GM21576 (cell line): ENCODE data around the gene ANGPTL1.
"Not testable (repeated sequence)": the region's sequence is repeated elsewhere in the genome, so short reads cannot be mapped to it uniquely, and the experiment has no call there.

Experiments
- ATAC-seq: cut with Tn5 transposase; IDR thresholded peaks from one replicate; pipeline ENCODE4 v1.9.1; 2021; ENCODE audit warnings: mild to moderate bottlenecking, moderate library complexity; ENCODE audit not compliant: unreplicated experiment

ANGPTL1 gene

DNA sequence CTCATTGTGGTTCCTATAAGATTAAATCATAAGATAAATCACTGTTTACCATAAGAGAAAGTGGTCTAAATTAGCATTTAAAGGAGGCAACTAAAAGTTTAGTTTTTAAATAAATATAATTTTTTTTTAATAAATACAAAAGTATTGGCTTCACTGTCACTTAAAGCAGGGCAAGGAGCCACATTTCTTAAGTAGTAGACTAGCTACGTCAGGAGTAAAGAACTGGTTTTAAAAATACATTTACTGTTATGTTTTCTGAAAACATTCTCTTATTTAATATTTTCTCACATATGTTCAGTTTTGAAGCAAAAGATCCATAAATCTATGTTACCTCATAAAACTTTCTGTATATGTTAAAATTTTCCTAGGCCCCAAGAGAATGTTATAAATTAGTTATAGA lies 2.2 kb downstream of the ANGPTL1 start:
- ATAC-seq: no peak

DNA sequence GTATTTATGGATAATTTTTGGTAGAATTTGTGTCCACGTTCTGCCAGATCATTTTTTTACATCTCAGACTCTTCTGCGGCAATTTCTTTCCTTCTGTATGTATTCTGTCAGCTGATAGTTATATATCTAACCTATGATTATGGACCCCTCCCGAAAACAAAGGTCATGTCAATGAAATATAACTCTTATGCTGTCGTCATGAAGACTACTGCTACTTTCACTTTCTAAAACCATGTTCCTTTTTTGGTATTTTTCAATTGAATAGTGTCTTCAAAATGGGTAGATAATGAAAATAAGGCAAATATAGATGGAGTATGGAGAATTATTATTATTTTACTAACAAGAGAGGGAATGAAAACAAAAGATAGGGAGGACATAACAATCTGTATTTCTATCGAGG lies 3.2 kb downstream of the ANGPTL1 start:
- no peak for ATAC-seq

DNA sequence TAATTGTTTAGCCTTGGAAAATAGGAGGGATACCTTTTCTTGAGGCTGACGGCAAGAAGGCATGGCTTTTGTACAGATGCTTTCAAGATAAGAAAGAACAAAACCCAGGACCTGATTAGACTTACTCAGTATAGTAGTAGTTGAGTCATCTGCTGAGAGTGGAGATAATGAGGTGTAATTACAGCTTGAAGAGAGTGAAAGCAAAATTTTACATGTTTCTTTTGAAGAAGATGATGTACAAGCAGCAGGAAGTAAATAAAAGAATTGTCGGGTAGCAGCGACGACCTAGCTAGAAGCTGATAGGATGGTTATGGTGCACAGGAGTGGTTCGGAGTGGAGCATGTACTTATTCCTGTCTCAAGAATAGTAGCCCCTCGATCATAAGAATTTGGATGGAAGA lies 6.6 kb downstream of the ANGPTL1 start:
- no peak for ATAC-seq

DNA sequence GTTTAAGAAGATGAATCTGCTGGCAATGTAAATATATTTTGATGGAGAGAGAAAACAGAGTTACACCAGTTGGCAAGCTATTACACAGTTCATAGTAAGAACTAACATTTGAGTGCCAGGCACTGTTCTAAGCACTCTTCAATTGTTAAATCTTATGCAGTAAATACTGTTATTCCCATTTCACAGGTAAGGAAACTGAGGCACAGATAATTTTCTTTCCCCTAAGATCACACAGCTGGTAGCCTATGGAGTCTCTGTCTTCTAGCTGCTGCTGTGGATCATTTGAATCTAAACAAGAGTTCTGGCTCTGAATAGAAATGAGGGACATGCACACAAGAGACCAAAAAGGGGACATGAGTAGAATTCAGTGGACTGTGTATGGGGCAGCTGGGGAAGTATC lies 8.0 kb downstream of the ANGPTL1 start:
- ATAC-seq: no peak

DNA sequence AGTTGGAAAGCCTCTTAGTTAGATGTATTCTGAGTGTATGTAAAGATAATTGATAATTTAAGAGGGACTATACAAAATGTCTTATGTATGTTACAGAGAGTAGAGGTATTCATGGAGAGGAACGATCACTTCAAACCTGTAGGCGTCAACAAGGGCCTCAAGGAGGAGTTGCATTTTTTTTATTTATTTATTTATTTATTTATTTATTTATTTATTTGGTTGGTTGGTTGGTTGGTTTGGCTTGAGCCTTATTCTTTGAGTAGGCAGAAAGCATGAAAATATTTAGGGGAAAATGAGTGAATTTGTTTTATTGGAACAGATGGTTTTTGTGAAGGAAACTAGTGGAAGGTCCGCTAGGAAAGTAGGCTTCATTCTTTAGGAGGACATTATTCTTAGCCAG lies 8.5 kb downstream of the ANGPTL1 start:
- ATAC-seq: no peak

DNA sequence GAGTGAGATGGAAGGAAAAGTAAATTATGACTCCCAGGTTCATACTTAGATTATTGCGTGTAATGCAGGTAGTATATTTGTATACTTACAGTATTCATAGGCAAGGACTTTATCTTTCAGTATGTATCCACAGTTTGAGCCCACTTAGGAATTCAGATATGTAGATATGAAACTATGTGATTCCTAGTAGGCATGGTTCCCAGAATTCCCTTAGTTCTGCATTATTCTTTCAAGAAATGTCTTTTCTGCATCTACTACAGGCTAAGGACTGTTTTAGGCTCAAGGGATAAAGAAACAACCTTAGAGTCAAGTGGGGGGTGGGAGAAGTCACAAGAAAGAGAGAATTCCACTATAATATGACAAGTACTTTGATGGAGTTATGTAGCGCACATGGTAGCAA lies 13.8 kb downstream of the ANGPTL1 start:
- ATAC-seq: no peak

DNA sequence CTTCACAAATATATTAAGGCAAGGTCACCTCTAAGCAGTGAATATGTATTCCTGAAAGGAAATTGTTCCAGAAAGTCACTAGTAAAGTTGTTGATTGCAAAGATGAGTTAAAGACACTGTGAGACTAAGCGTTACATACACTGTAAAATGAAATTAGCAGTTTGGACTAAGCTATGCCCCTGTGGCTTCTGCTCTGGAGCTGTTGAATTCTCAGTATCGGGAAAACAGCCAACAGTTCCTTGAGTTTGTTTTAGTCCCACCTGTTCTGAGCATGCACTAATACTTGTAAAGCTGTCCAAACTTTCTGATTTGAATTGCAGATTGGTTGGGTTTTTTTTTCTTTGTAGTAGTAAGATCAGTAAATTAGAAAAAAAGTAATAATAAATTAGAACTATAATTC lies 21.0 kb downstream of the ANGPTL1 start:
- ATAC-seq: no peak

DNA sequence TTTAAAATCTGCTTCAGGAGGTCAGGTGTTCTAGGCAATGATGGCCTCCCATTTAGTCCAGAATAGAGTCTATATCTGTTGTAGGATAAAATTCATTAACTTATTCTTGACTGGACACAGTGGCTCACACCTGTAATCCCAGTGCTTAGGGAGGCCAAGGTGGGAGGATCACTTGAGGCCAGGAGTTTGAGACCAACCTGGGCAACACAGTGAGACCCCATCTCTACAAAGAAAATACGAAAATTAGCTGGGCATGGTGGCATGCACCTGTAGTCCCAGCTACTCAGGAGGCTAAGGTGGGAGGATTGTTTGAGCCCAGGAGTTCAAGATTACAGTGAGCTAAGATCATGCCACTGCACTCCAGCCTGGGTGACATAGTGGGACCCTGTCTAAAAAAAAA lies 23.0 kb downstream of the ANGPTL1 start:
- not testable (repeated sequence) for ATAC-seq

DNA sequence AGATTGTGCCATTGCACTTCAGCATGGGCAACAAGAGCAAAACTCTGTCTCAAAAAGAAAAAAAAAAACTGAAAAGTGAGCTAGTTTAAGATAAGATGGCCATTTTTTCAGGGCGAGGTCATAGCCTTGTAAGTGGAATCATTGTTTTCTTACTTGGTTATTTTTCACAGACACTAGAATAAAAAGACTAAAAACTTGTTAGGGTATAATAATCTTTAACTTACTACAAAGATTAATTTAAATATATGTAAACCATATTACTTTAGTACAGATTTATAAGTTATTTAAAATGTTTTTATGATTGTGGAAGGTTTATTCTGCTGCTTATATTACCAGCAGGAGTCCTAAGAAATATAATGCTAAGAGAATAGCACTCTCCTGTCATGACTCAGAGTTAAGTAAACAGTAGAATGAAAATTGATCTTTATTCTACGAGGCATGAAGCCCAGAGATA lies 23.5 kb downstream of the ANGPTL1 start:
- no peak for ATAC-seq

DNA sequence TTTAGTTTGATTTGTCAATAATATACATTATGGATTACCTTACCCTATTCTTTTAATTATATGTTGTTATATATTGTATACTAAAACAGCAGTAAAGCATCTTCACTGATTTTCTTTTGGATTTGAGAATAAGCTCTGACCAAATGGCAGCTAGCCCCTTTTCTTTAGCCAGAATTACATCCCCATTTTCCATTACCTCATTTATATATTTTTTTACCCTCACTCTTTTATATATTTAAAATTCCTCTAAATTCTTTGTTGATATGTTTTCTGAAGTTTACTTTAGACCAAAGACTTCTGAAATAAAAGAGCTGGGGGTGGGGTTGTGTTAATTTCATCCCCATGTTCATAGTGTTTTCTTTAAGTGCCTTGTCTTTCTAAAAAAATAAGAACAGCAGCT lies 24.6 kb downstream of the ANGPTL1 start:
- ATAC-seq: no peak

DNA sequence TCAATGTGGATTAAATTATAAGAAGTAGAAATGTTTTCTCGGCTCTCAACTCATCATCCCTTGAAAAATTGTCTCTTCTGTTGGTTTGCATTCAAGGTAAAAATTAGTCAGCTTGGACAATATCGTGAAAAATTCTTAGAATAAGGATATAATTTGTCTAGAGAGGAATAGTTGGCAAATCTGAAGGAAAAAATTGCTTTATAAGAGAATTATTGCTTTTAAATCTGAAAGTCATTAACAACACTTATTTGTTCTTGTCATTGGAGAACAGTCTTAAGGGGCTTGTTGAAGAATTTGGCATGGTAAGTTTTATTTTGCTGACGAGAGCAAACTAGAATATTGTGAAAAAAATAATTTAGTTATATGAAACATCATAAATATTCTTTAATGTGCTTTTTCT lies 26.4 kb downstream of the ANGPTL1 start:
- ATAC-seq: no peak

DNA sequence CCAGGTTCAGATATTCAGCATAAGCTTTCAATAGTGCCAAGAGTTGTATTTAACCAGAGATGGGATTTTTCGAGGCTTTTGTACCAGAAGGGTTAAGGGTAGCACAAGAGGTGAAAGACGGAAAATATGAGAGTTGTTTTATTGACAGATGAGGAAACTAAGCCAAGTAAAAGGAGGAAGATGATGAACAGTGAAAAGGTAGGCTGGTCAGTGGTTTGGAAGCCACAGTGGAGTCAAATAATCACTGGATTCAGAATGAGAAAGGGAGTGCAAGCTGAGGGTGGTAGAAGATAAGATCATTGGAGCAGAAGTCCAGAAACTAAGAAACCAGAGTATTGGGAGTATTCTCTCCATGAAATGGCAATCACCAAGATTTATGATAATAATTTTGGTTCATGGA lies 45.7 kb downstream of the ANGPTL1 start:
- ATAC-seq: no peak

DNA sequence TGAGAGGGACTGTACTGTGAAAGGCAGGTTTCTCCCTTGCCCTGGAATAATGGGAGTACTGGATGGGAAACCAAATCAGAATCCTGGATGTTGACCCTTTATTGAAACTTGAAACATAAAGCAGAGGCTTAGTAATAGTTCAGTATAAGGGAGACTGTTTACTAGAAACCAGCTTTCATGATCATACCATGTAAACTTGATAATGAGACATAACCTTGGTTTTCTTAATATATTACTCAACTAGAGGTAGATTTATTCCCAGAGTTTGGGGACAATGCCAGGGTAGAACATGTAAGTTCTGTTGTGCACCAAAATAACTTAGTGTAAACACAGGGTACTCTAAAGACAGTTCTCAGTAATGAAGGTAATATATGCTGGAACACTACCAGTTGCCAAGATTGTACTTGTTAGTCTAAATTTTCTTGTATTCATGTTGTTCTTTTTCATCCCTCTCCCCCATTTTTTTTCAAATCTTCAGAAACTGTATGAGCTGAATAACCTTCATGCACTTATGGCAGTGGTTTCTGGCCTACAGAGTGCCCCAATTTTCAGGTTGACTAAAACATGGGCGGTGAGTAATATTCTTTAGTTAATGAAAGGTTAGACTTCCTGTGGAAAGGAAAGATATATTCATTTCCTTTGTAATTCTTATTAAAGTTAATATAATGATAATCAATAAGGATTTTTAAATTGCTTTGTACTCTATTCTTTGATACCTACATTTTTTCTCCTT lies 49.6 kb downstream of the ANGPTL1 start:
- no peak for ATAC-seq

DNA sequence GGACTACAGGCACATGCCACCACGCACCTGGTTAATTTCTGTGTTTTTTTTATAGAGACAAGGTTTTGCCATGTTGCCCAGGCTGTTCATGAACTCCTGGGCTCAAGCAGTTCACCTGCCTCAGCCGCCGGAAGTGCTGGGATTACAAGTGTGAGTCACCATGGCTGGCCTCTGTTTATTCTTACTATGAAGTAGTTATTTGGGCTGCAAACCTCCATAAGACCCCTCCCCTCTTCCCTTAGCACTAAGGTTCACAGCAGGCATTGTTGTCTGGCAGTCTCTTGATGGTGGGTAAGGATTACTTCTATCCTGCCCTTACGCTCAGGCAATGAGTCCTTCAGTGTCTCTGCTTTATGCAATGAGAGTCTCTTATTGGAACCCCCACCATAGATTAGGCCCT lies 51.8 kb downstream of the ANGPTL1 start:
- ATAC-seq: no peak

DNA sequence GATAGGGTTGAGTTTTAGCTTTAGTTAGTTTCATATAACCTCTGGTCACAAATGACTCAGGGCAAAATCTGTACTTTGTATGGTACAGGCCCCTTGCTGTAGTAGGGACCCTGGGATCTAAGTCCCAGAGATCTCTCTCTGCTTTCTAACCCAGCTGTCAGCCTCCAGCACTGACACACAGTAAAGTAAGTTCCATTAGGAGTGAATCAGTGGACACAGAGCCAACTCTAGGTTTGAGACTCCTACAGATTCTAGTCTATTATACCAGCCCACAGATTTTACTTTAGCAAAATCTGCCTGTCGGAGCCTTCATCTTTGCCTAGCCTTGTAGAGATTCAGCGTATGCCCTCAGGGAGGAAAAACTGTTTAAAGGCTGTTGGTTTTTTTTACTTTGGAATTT lies 52.5 kb downstream of the ANGPTL1 start:
- no peak for ATAC-seq

DNA sequence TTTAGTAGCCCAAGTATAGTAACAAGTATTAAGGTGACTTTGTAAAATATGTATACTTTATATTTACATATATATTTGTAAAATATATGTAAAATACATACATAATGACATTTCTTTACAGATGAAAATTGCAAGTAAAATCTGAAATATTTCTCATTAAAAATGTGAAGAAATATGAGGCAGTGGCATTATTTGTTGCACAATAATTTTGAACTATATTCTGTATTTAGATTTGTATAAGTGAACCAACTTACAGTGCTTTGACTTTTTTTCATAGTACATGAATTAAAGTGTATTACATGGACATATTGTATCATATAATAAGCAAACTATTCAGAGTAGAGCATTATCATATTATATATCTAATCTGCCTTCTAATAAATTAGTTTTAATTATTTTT lies 60.3 kb downstream of the ANGPTL1 start:
- ATAC-seq: no peak

DNA sequence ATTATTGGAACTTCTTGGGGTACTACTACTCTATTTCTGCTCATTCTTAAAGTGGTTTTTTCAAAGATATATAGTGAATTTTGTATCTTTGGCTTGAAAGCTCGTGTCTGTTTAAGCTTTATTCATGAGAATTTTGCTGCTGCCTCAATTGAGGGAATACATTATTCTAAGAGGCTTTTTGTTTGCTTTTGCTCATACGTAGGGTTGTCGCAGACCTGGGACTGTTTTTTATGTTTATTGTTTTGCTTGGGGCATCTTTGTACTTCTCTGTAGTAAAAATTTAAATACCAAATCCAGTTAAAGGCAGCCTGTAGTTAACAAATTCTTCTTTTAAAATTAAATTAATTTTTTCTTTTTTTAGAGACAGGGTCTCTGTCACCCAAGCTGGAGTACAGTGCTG lies 62.3 kb downstream of the ANGPTL1 start:
- ATAC-seq: no peak

DNA sequence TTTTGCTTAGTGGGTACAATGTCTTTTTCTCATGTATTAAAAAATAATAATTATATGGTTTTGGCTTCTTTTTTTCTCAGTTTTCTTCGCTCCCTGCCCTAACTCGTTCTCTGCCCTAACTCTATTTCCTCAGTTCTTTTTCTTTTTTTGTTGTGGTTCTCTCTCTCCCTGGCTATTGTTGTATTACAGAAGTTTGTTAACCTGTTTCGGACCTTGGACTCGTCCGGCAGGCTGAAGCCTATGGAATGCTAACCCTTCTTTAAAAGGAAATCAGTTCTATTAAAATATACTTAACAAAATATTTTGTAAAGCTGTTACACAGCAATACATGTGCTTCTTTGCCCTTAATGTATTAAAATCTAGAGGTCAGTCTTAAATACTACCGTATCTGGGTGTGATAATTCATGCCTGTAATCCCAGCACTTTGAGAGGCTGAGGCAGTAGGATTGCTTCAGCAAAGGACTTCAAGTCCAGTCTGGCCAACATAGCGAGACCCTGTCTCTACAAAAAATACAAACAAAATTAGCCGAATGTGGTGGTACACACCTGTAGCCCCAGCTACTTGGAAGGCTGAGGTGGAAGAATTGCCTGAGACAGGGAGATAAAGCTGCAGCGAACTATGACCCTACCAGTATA lies 64.1 kb downstream of the ANGPTL1 start:
- ATAC-seq: no peak

DNA sequence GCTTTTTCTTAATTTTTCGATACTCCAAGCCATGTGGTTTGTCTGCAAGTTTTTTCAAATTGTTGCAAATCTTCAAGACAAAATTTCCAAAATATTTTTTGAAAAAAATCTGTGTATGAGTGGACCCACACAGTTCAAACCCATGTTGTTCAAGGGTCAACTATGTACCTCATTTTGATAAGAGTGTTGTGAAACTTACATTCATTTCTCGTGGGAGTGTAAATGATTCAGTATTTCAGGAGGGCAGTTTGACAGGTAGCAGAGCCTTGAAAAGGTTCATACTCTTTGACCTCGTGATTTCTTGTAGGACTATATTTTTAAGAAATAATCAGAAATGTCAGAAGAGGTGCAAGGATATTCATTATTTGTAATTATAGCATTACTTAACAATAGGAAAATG lies 68.0 kb downstream of the ANGPTL1 start:
- no peak for ATAC-seq
